ENCODE results near the gene GEMIN7. TPM values are rescaled to one million over a fixed set of nuclear protein-coding genes. Genes with fewer than 3 reads are reported as not detected.

The GEMIN7 gene
- total and polyA plus RNA-seq, 2 of the 13 experiments (the other 11 are each of a cell fraction or from before 2014, with no cell fraction given) = 24.1 to 30.6 TPM

GRCh38 chr19:45038931-45039893 lies 39.8 kb upstream of the GEMIN7 start, which contains the start of gene CLASRP (continued):
- TF ChIP-seq AFF4 (CRISPR knock-in tag; IDR thresholded peaks at IDR 0.05) = no peak
- peak; percentile 93 for TF ChIP-seq ZNF547 (CRISPR knock-in tag; IDR thresholded peaks at IDR 0.05)
- TF ChIP-seq MATR3 (CRISPR knock-in tag; IDR thresholded peaks at IDR 0.05) = no peak
- TF ChIP-seq, protein P1, sequence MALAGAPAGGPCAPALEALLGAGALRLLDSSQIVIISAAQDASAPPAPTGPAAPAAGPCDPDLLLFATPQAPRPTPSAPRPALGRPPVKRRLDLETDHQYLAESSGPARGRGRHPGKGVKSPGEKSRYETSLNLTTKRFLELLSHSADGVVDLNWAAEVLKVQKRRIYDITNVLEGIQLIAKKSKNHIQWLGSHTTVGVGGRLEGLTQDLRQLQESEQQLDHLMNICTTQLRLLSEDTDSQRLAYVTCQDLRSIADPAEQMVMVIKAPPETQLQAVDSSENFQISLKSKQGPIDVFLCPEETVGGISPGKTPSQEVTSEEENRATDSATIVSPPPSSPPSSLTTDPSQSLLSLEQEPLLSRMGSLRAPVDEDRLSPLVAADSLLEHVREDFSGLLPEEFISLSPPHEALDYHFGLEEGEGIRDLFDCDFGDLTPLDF (CRISPR knock-in tag; IDR thresholded peaks at IDR 0.05) = peak; percentile 76
- TF ChIP-seq REPIN1 (CRISPR knock-in tag; IDR thresholded peaks at IDR 0.05; ENCODE audit: borderline replicate concordance, low read depth) = no peak
- TF ChIP-seq ATF4 (CRISPR knock-in tag; IDR thresholded peaks at IDR 0.05) = no peak
- TF ChIP-seq, protein P2, sequence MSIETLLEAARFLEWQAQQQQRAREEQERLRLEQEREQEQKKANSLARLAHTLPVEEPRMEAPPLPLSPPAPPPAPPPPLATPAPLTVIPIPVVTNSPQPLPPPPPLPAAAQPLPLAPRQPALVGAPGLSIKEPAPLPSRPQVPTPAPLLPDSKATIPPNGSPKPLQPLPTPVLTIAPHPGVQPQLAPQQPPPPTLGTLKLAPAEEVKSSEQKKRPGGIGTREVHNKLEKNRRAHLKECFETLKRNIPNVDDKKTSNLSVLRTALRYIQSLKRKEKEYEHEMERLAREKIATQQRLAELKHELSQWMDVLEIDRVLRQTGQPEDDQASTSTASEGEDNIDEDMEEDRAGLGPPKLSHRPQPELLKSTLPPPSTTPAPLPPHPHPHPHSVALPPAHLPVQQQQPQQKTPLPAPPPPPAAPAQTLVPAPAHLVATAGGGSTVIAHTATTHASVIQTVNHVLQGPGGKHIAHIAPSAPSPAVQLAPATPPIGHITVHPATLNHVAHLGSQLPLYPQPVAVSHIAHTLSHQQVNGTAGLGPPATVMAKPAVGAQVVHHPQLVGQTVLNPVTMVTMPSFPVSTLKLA (IDR thresholded peaks at IDR 0.05) = 0 out of 2 replicates have a peak, but pooled peaks have one; percentile 35
- TF ChIP-seq, protein P3, sequence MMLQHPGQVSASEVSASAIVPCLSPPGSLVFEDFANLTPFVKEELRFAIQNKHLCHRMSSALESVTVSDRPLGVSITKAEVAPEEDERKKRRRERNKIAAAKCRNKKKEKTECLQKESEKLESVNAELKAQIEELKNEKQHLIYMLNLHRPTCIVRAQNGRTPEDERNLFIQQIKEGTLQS (CRISPR knock-in tag; IDR thresholded peaks at IDR 0.05) = no peak
- peak; percentile 80; the same call in 1 of the 2 replicates for TF ChIP-seq SNAI1 (CRISPR knock-in tag; IDR thresholded peaks at IDR 0.05; ENCODE audit: borderline replicate concordance)
- TF ChIP-seq BHLHE40 (IDR thresholded peaks at IDR 0.05; ENCODE audit: low read length) = no peak
- TF ChIP-seq ZNF678 (CRISPR knock-in tag; IDR thresholded peaks at IDR 0.05) = no peak
- TF ChIP-seq, protein P4, sequence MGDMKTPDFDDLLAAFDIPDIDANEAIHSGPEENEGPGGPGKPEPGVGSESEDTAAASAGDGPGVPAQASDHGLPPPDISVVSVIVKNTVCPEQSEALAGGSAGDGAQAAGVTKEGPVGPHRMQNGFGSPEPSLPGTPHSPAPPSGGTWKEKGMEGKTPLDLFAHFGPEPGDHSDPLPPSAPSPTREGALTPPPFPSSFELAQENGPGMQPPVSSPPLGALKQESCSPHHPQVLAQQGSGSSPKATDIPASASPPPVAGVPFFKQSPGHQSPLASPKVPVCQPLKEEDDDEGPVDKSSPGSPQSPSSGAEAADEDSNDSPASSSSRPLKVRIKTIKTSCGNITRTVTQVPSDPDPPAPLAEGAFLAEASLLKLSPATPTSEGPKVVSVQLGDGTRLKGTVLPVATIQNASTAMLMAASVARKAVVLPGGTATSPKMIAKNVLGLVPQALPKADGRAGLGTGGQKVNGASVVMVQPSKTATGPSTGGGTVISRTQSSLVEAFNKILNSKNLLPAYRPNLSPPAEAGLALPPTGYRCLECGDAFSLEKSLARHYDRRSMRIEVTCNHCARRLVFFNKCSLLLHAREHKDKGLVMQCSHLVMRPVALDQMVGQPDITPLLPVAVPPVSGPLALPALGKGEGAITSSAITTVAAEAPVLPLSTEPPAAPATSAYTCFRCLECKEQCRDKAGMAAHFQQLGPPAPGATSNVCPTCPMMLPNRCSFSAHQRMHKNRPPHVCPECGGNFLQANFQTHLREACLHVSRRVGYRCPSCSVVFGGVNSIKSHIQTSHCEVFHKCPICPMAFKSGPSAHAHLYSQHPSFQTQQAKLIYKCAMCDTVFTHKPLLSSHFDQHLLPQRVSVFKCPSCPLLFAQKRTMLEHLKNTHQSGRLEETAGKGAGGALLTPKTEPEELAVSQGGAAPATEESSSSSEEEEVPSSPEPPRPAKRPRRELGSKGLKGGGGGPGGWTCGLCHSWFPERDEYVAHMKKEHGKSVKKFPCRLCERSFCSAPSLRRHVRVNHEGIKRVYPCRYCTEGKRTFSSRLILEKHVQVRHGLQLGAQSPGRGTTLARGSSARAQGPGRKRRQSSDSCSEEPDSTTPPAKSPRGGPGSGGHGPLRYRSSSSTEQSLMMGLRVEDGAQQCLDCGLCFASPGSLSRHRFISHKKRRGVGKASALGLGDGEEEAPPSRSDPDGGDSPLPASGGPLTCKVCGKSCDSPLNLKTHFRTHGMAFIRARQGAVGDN (CRISPR knock-in tag; IDR thresholded peaks at IDR 0.05) = peak; percentile 84
- TF ChIP-seq SMARCC2 (IDR thresholded peaks at IDR 0.05) = no peak
- TF ChIP-seq ZNF282 (IDR thresholded peaks at IDR 0.05; ENCODE audit: partially characterized antibody) = no peak
- no peak for TF ChIP-seq RORA (CRISPR knock-in tag; IDR thresholded peaks at IDR 0.05)
- TF ChIP-seq CHCHD3 (CRISPR knock-in tag; IDR thresholded peaks at IDR 0.05) = no peak
